ENCODE results near the gene HACE1.
"Not testable (repeated sequence)": the region's sequence is repeated elsewhere in the genome, so short reads cannot be mapped to it uniquely, and the experiment has no call there.

HACE1 gene

GRCh38 chr6:104739124-104739523 lies 120.6 kb downstream of the HACE1 start:
- DNase-seq (ENCODE audit: low read depth in 2 of 3, low spot score in 1 of 3): not testable (repeated sequence)

- DNase-seq (ENCODE audit: low read depth in 2 of 3, low spot score in 1 of 3): not testable (repeated sequence)
Observed at GRCh38 chr6:104737567-104737966, 122.2 kb downstream of the HACE1 start.

- DNase-seq (ENCODE audit: low read depth in 2 of 3, low spot score in 1 of 3): no peak
Observed at GRCh38 chr6:104736545-104736944, 123.2 kb downstream of the HACE1 start.

GRCh38 chr6:104730450-104730849 lies 129.3 kb downstream of the HACE1 start:
- DNase-seq (ENCODE audit: low read depth in 2 of 3, low spot score in 1 of 3): no peak

- no peak for DNase-seq (ENCODE audit: low read depth in 2 of 3, low spot score in 1 of 3)
Observed at GRCh38 chr6:104729433-104729832, 130.3 kb downstream of the HACE1 start.

- DNase-seq (ENCODE audit: low read depth in 2 of 3, low spot score in 1 of 3): no peak
Observed at GRCh38 chr6:104728448-104728847, 131.3 kb downstream of the HACE1 start.

- no peak for DNase-seq (ENCODE audit: low read depth in 2 of 3, low spot score in 1 of 3)
Observed at GRCh38 chr6:104718672-104719071, 141.0 kb downstream of the HACE1 start.

- no peak for DNase-seq (ENCODE audit: low read depth in 2 of 3, low spot score in 1 of 3)
Observed at GRCh38 chr6:104716858-104717257, 142.9 kb downstream of the HACE1 start.

- DNase-seq (ENCODE audit: low read depth in 2 of 3, low spot score in 1 of 3): no peak
Observed at GRCh38 chr6:104714796-104715195, 144.9 kb downstream of the HACE1 start.

GRCh38 chr6:104713982-104714381 lies 145.7 kb downstream of the HACE1 start:
- DNase-seq (ENCODE audit: low read depth in 2 of 3, low spot score in 1 of 3): no peak

- no peak for DNase-seq (ENCODE audit: low read depth in 2 of 3, low spot score in 1 of 3)
Observed at GRCh38 chr6:104711371-104711770, 148.3 kb downstream of the HACE1 start.

- no peak for DNase-seq (ENCODE audit: low read depth in 2 of 3, low spot score in 1 of 3)
Observed at GRCh38 chr6:104710543-104711335, 149.0 kb downstream of the HACE1 start.

GRCh38 chr6:104705916-104706442 lies 153.7 kb downstream of the HACE1 start:
- DNase-seq (ENCODE audit: low read depth in 2 of 3, low spot score in 1 of 3): no peak

GRCh38 chr6:104705095-104705707 lies 154.5 kb downstream of the HACE1 start:
- peak in 2 of 3 donors; percentile 9 to 12 for DNase-seq (ENCODE audit: low read depth in 2 of 3, low spot score in 1 of 3)

GRCh38 chr6:104704191-104704590 lies 155.5 kb downstream of the HACE1 start:
- no peak for DNase-seq (ENCODE audit: low read depth in 2 of 3, low spot score in 1 of 3)

GRCh38 chr6:104702126-104702841 lies 157.4 kb downstream of the HACE1 start:
- DNase-seq (ENCODE audit: low read depth in 2 of 3, low spot score in 1 of 3): no peak

- DNase-seq (ENCODE audit: low read depth in 2 of 3, low spot score in 1 of 3): no peak
Observed at GRCh38 chr6:104700371-104701185, 159.1 kb downstream of the HACE1 start.

GRCh38 chr6:104699593-104700329 lies 160.0 kb downstream of the HACE1 start:
- no peak for DNase-seq (ENCODE audit: low read depth in 2 of 3, low spot score in 1 of 3)

GRCh38 chr6:104698979-104699378 lies 160.7 kb downstream of the HACE1 start:
- no peak for DNase-seq (ENCODE audit: low read depth in 2 of 3, low spot score in 1 of 3)

GRCh38 chr6:104692008-104692407 lies 167.7 kb downstream of the HACE1 start:
- no peak for DNase-seq (ENCODE audit: low read depth in 2 of 3, low spot score in 1 of 3)
